DMS153 treated with DMSO at 0.1 percent for 48 hours (cell line): ENCODE results near the gene EP300.
"Not testable (repeated sequence)": the region's sequence is repeated elsewhere in the genome, so short reads cannot be mapped to it uniquely, and the experiment has no call there.

Experiments
- DNase-seq: peaks from one replicate; lab custom pipeline; 2025; ENCODE audit not compliant: unreplicated experiment; lab: John Stamatoyannopoulos, UW

The EP300 gene

DNA sequence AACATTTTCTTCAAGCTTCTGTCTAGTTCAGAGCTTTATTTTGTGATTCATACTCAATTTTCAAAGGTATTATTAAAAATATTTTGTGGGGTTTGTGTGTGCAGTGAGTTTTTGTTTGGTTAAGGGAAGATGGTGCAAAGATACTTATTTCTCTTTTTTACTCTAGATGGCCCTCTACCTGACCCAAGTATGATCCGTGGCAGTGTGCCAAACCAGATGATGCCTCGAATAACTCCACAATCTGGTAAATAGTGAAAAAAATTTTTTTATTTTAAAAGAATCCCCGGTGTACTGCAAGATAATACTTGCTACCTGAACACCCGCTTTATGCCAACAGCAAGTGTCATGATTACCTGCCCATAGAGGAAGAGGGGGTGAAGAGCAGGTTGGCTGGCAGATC, 54.2 kb downstream of the EP300 start:
- no peak for DNase-seq

DNA sequence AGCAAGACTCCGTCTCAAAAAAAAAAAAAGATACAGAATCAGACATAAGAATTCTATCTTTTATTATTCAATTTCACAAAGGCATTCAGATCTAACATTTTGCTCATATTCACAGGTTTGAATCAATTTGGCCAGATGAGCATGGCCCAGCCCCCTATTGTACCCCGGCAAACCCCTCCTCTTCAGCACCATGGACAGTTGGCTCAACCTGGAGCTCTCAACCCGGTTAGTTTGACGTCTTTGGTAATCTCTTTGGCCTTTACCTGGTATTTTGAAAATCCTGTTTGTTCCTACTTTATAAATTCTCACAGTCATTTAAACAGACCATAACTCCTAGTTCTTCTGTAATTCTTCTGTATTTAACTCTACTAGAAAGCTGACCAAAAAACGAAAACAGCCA, 55.3 kb downstream of the EP300 start:
- no peak for DNase-seq

DNA sequence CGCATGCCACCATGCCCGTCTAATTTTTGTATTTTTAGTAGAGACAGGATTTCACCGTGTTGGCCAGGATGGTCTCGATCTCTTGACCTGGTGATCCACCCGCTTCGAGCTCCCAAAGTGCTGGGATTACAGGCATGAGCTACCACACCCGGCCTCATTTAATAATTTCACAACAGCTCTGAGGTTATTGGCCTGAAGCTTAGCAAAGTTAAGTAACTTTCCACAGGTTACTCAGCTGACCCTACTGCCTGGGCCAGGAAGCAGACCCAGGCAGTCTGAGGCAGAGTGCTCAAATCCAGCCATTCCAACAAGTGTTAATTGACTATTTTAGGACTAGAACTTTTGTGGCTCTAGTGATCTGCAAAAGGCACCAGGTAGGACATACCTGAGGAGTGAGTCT, 60.5 kb downstream of the EP300 start:
- DNase-seq: no peak

DNA sequence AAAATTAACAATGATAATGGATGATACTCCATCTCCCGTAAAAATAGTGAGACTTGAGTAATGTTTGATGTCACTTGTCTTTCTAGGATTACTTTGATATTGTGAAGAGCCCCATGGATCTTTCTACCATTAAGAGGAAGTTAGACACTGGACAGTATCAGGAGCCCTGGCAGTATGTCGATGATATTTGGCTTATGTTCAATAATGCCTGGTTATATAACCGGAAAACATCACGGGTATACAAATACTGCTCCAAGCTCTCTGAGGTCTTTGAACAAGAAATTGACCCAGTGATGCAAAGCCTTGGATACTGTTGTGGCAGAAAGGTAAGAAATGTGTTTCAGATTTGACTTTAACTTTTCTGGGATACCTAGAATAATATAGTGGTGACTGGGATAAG, 64.7 kb downstream of the EP300 start:
- DNase-seq: no peak

DNA sequence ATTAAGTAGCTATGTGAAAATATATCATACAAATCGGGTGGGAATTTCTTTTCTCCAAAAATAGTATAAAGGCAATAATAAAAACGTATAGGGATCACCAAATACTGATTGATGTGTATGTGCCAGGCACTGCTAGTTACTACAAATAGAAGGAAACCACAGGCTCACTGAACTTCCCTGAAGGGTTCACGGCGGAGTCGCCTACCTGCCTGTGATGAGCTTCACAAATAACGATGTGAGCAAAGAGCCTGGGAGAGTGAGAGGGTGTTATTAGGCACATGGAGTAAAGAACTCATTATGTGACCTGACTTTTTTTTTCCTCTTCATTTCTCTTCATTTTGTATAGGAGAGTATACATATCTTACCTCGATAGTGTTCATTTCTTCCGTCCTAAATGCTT, 76.8 kb downstream of the EP300 start:
- DNase-seq: no peak

DNA sequence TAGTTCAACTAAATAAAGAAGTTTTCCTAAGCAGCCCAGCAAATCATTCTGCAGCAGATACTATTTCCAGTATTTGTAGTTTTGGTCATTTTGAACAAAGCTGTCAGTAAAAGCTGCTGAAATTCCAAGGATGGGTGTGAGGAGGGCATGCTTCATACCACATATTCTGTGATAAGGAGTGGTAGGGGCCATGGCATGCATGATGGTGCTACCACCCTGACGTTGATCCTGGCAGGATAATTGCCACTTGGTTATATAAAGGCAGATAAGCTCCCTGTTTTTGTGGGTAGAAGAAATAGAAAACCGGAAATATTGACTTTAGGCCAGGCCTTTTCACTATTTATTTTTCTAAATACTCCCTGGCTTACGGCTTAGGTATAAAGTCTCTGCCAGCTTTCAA, 79.6 kb downstream of the EP300 start:
- DNase-seq: no peak

DNA sequence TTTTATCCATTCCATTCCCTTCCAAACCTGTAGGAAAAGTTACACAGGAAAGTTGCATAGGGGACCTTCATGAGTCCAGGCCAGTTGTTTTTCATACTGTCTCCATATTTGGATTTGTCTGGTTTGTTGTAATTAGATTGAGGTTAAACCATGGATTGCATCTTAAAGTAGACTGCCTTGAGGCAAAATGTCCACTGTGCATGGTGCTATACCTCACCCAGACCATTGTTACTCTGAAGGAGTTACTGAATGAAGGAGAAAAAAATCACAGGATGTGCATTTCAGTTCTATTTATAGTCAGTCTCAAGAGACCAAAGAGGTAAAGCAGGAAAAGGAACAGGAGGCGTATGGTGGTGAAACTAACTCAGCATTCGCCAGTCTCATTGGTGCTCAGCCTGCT, 83.2 kb downstream of the EP300 start:
- no peak for DNase-seq

DNA sequence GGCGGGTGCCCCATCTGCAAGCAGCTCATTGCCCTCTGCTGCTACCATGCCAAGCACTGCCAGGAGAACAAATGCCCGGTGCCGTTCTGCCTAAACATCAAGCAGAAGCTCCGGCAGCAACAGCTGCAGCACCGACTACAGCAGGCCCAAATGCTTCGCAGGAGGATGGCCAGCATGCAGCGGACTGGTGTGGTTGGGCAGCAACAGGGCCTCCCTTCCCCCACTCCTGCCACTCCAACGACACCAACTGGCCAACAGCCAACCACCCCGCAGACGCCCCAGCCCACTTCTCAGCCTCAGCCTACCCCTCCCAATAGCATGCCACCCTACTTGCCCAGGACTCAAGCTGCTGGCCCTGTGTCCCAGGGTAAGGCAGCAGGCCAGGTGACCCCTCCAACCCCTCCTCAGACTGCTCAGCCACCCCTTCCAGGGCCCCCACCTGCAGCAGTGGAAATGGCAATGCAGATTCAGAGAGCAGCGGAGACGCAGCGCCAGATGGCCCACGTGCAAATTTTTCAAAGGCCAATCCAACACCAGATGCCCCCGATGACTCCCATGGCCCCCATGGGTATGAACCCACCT, 84.7 kb downstream of the EP300 start:
- DNase-seq: no peak

DNA sequence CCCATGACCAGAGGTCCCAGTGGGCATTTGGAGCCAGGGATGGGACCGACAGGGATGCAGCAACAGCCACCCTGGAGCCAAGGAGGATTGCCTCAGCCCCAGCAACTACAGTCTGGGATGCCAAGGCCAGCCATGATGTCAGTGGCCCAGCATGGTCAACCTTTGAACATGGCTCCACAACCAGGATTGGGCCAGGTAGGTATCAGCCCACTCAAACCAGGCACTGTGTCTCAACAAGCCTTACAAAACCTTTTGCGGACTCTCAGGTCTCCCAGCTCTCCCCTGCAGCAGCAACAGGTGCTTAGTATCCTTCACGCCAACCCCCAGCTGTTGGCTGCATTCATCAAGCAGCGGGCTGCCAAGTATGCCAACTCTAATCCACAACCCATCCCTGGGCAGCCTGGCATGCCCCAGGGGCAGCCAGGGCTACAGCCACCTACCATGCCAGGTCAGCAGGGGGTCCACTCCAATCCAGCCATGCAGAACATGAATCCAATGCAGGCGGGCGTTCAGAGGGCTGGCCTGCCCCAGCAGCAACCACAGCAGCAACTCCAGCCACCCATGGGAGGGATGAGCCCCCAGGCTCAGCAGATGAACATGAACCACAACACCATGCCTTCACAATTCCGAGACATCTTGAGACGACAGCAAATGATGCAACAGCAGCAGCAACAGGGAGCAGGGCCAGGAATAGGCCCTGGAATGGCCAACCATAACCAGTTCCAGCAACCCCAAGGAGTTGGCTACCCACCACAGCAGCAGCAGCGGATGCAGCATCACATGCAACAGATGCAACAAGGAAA, 85.4 kb downstream of the EP300 start:
- DNase-seq: no peak

DNA sequence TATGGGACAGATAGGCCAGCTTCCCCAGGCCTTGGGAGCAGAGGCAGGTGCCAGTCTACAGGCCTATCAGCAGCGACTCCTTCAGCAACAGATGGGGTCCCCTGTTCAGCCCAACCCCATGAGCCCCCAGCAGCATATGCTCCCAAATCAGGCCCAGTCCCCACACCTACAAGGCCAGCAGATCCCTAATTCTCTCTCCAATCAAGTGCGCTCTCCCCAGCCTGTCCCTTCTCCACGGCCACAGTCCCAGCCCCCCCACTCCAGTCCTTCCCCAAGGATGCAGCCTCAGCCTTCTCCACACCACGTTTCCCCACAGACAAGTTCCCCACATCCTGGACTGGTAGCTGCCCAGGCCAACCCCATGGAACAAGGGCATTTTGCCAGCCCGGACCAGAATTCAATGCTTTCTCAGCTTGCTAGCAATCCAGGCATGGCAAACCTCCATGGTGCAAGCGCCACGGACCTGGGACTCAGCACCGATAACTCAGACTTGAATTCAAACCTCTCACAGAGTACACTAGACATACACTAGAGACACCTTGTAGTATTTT, 86.1 kb downstream of the EP300 start:
- DNase-seq: no peak

DNA sequence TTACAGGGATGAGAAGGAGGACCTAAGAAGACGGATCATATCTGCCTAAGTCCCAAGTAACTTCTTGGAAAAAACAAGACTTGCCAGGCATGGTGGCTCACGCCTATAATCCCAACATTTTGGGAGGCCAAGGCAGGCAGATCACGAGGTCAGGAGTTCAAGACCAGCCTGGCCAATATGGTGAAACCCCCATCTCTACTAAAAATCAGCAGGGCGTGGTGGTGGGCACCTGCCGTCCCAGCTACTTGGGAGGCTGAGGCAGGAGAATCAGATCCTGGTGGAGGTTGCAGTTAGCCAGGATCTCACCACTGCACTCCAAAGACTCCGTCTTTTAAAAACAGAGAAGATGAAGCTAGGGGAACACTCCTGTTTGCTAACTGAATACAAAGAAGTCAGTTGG, 88.0 kb downstream of the EP300 start:
- not testable (repeated sequence) for DNase-seq

DNA sequence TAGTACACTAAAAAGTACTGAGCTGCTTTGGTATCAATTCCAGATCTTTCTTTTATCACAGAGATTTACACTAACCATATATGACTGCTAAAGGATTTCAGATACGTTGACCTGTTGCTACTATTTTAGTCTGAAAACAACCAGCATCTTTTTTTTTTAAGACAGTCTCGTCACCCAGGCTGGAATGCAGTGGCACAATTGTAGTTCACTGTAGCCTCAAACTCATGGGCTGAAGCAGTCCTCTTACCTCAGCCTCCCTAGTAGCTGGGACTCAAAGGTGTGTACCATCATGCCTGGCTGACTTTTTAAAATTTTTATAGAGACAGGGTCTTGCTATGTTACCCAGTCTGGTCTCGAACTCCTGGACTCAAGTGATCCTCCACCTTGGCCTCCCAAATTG, 88.5 kb downstream of the EP300 start:
- DNase-seq: no peak

DNA sequence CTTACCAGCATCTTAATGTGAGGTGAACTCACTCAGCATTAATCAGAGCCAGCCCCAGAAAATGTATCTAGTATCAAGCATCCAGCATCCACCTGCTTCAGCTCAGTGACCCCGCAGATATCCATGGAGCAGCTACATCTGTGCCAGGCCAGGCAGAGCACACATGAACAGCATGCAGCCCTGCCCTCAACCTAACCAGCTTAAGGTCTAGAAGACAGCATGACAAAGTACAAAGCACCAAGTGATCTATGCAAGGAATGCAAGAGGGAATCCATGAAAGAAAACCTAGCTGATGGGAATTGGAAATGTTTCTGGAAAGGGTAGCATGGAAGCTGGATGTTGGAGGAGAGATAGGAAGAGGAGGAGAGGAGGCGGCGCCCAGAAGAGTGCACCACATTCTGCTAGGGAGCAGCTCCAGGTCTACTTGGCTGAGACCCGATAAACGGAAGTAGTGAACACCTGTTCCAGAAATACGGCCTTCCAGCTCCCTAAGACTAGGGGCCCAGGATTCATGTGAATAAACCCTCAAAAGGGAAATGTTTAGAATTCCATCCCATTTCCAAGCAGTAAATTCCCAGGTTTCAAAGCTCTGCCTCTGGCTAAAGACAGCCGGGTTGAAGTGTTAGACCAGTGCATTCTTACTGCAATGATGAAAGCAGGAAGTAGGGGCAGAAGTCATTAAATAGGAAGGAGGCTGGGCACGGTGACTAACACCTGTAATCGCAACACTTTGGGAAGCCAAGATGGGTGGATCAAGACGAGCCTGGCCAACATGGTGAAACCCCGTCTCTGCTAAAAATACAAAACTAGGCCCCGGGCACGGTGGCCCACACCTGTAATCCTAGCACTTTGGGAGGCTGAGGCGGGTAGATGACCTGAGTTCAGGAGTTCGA, 89.2 kb downstream of the EP300 start:
- DNase-seq: peak; percentile 11

DNA sequence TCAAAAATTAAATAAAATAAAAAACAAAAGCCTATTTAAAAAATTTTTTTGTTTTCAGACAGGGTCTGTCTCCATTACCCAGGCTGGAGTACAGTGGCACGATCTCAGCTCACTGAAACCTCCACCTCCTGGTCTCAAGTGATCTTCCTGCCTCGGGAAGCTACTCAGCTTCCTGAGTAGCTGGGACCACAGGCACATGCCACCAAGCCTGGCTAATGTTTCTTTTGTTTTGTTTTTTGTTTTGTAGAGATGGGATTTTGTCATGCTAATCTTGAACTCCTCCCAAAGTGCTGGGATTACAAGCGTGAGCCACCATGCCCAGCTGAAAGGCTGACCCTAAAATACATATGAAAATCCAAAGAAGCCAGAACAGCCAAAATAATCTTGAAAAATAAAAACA, 92.3 kb downstream of the EP300 start:
- DNase-seq: no peak

DNA sequence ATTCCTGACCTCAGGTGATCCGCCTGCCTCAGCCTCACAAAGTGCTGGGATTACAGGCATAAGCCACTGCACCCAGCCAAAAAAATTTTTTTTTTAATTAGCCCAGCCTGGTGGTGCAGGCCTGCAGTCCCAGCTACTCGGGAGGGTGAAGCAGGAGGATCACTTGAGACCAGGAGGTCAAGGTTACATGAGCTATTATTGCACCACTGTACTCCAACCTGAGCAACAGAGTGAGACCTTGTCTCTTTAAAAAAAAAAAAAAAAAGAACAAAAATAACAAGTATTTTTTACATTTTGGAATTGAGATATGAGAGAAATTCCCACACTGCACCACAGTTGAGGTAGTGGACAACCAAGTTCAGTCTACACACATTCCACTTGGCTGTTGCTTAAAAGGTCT, 99.1 kb downstream of the EP300 start:
- no peak for DNase-seq

DNA sequence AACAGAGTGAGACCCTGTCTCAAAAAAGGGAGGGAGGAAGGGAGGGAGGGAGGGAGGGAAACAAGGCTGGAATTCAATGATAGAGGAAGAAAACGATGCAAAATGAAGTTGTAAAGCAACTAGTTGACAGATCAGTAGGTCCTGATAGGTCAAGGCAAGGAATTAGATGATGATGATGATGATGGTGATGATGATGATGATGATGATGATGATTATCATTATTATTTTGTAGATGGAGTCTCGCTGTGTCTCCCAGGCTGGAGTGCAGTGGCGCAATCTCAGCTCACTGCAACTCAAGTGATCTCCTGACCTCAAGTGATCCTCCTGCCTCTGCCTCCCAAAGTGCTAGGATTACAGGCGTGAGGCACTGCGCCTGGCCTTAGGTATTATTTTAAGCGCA, 101.4 kb downstream of the EP300 start:
- DNase-seq: no peak

DNA sequence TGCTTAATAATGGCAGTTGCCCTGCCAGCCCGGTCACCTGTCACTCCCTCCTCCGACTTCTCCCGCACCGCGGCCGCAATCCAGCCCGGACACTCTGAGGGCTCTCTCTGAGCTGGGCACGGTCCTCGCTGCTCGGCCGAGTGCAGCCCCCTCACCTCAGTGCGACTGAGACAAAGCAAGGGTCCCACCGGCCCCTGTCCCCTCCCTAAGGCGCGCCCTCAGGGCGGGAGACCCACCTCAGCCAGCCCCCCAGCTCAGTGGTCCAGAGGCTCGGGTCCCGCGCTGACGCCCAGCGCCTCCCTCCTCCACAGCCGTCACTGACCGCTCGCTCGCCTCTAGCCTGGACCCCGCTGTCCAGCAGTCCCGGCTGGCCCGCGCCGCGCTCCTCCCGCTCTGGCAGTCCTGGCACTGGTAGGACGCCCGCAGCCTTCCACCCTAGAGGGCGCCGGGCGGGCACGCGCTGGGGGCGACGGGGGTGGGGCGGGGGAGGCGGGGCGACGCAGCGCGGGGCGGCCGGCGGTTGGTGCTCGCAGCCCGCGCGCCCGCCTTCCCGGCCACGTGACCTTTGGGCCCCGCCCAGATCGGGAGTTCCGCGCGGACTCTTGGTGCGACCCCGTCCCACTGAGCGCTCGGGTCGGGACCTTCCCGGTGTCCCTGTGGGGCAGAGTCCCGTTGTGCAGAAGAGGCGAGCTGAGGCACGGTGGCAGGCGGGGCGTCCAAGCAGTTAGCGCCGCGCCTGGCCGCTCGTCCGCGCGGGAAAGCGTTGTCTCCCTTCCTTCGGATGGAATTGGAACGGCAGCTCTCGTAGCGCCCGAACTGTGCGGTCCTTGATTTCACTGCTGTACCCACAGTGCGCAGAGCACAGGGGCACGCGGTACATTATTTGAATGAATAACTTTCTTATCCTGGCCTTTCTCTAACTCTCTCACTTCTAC, 104.9 kb downstream of the EP300 start:
- DNase-seq: peak; percentile 66

DNA sequence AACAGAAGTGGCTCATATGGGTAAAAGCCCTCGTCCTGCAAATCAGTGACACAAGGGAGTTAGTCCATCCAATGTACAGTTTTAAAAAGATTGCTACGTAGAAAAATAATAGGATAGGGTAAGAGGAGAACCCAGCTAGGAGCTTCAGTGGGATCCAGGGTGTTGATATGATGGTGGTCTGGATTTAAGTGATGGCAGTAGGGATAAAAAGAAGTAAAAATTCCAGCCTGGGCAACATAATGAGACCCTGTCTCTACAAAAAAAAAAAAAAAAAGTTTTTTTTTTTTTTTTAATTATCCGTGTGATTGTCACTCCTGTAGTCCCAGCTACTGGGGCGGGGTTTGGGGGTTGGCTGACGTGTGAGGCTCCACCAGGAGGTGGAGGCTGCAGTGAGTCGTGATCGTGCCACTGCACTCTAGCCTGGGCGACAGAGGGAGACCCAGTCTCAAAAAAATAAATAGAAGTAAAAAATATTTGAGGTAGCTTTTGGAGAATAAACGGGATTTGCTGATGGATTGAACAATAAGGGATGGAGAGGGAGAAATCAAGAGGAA, 105.7 kb downstream of the EP300 start:
- DNase-seq: no peak

DNA sequence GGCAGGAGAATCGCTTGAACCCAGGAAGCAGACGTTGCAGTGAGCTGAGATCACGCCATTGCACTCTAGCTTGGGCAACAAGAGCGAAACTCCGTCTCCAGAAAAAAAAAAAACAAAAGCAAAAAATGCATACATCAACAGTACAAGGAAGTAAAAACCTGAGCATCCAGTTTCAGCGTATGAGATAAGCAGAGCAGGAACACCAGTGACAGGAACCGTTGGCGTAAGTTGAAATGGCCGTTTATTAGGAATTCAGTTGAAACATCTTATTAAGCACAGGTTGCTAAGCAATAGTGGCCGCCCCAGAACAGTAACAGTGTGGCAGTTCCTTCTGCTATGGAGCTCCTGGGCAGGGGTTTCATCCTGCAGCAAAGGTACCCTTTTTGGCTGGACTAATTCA, 108.7 kb downstream of the EP300 start:
- DNase-seq: no peak

DNA sequence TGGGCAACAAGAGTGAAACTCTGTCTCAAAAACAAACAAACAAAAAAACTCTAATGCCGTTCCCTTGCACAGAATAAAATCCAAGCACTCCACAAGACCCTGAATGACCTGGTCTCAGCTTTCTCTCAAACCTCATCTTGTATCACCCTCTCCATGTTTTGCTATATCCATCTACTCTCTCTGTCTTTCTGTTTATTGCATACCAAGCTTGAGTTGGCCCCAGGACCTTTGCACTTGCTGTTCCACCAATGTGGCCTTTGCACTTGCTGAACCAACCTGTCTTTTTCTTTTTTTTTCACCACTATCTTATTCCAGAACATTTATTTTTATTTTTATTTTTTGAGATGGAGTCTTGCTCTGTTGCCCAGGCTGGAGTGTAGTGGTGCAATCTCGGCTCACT, 110.7 kb downstream of the EP300 start:
- DNase-seq: no peak
